Endothelial cell of umbilical vein (primary cell): ENCODE measurements around the gene NKD1. TPM values are rescaled to one million over a fixed set of nuclear protein-coding genes. Genes with fewer than 3 reads are reported as not detected.
A peak's percentile ranks its signal among the peaks of the same experiment; 100 is the strongest.

Source experiments
- BruUV-seq: library from RNA; stranded (reverse); fragments of 400-500 nt; replicated peaks from 2 replicates; lab custom pipeline; 2021; lab: Mats Ljungman, UMichigan
- CTCF ChIA-PET: fragments of 300-600, 350-600 bp; sonication (Branson Sonifier 250); formaldehyde crosslinking; loops from one replicate; lab custom pipeline; 2021; ENCODE audit warnings: antibody characterized with exemption, inconsistent platforms; lab: Charles Lee
- POLR2A ChIA-PET: fragments of 300-600, 350-600 bp; sonication (Branson Sonifier 250); formaldehyde crosslinking; loops from one replicate; lab custom pipeline; 2021; ENCODE audit warnings: antibody characterized with exemption, inconsistent platforms; lab: Charles Lee
- DNase-seq: peaks from one replicate; pipeline ENCODE4 v3.0.0-alpha.2; 2011; ENCODE audit warnings: low read depth, low spot score
- FAIRE-seq: peaks from 2 replicates; lab custom pipeline; 2011; peaks lifted over from hg19 to GRCh38; lab: Jason Lieb, UNC
- H2AFZ ChIP-seq: 2 replicates; pipeline ENCODE4 v1.6.0; 2012; ENCODE audit warnings: low read depth, low read length, control low read depth, inconsistent platforms
- H3K27ac ChIP-seq: 2 replicates; pipeline ENCODE4 v1.5.1; 2011; ENCODE audit warnings: low read depth, mild to moderate bottlenecking, control low read depth, low read length, moderate library complexity; ENCODE audit not compliant: insufficient read depth
- H3K27me3 ChIP-seq, 2 experiments: 2 replicates each; pipeline versions ENCODE4 v1.6.0 to v1.6.1; 2011; ENCODE audit warnings: low read length in 2 of 2, mixed read lengths in 1 of 2; ENCODE audit not compliant: control insufficient read depth in 2 of 2, insufficient read depth in 2 of 2
- H3K36me3 ChIP-seq, 2 experiments: 2 replicates in 1 of 2; 3 replicates in 1 of 2; pipeline ENCODE4 v1.5.1; 2011; ENCODE audit warnings: low read length in 2 of 2, mild to moderate bottlenecking in 1 of 2, moderate library complexity in 1 of 2; ENCODE audit not compliant: control insufficient read depth in 2 of 2, insufficient read depth in 2 of 2; ENCODE audit errors: extremely low read depth in 1 of 2
- H3K4me1 ChIP-seq: 3 replicates; pipeline ENCODE4 v1.5.1; 2011; ENCODE audit warnings: mild to moderate bottlenecking, low read length; ENCODE audit not compliant: control insufficient read depth, insufficient read depth; ENCODE audit errors: extremely low read depth
- H3K4me2 ChIP-seq: 2 replicates; pipeline ENCODE4 v1.6.1; 2011; ENCODE audit warnings: low read length, control low read depth, mixed read lengths; ENCODE audit not compliant: insufficient read depth
- H3K4me3 ChIP-seq, 3 experiments: fragments of 200-600 bp in 1 of 3; sonication (generic), shearing (Covaris generic) in 1 of 3; replicated peaks in 1 of 3; 2 replicates each; pipeline ENCODE4 v1.5.1; 2011 to 2016; ENCODE audit warnings: control low read depth in 3 of 3, low read length in 3 of 3, mild to moderate bottlenecking in 2 of 3, inconsistent platforms in 1 of 3, low read depth in 1 of 3, moderate library complexity in 1 of 3; ENCODE audit not compliant: insufficient read depth in 1 of 3
- H3K79me2 ChIP-seq: 2 replicates; pipeline ENCODE4 v1.6.0; 2012; ENCODE audit warnings: low read length, inconsistent platforms; ENCODE audit not compliant: control insufficient read depth, insufficient read depth
- H3K9ac ChIP-seq: replicated peaks from 2 replicates; pipeline ENCODE3; 2011; ENCODE audit warnings: low read length, control low read depth; ENCODE audit not compliant: insufficient read depth; ENCODE audit errors: extremely low read depth
- H3K9me1 ChIP-seq: replicated peaks from 3 replicates; pipeline ENCODE4 v1.6.0; 2011; ENCODE audit warnings: mild to moderate bottlenecking, low read length; ENCODE audit not compliant: control insufficient read depth, insufficient read depth; ENCODE audit errors: extremely low read depth
- H3K9me3 ChIP-seq: replicated peaks from 2 replicates; pipeline ENCODE4 v1.5.1; 2012; ENCODE audit warnings: low read length, inconsistent platforms; ENCODE audit not compliant: control insufficient read depth, insufficient read depth
- H4K20me1 ChIP-seq: replicated peaks from 2 replicates; pipeline ENCODE3; 2011; ENCODE audit warnings: mild to moderate bottlenecking, low read length; ENCODE audit not compliant: control insufficient read depth, insufficient read depth; ENCODE audit errors: extremely low read depth
- EZH2 ChIP-seq: IDR thresholded peaks from 2 replicates; pipeline ENCODE4 v1.6.1; 2012; ENCODE audit warnings: borderline replicate concordance, low read depth, mild to moderate bottlenecking, moderate library complexity, low read length, inconsistent platforms; ENCODE audit not compliant: severe bottlenecking
- FOS ChIP-seq: IDR thresholded peaks from 2 replicates; pipeline ENCODE4 v1.6.1; 2011; ENCODE audit warnings: mild to moderate bottlenecking, low read length, moderate library complexity, borderline replicate concordance; ENCODE audit not compliant: insufficient read depth
- GATA2 ChIP-seq: IDR thresholded peaks from 2 replicates; pipeline ENCODE4 v1.7.0; 2011; ENCODE audit warnings: low read depth, mild to moderate bottlenecking, moderate library complexity, mixed read lengths, low read length; ENCODE audit not compliant: insufficient read length, insufficient read depth
- JUN ChIP-seq: IDR thresholded peaks from 2 replicates; pipeline ENCODE4 v1.6.1; 2011; ENCODE audit warnings: borderline replicate concordance, low read depth; ENCODE audit not compliant: insufficient read length, insufficient read depth
- MYC ChIP-seq: IDR thresholded peaks from one replicate; pipeline ENCODE4 v1.6.1; 2011; ENCODE audit warnings: mild to moderate bottlenecking, low read depth, low read length
- POLR2A ChIP-seq: IDR thresholded peaks from 2 replicates; pipeline ENCODE4 v1.6.1; 2012; ENCODE audit warnings: low read depth, mild to moderate bottlenecking, control low read depth, low read length
- POLR2AphosphoS5 ChIP-seq: IDR thresholded peaks from 2 replicates; pipeline ENCODE4 v1.6.1; 2012; ENCODE audit warnings: low read depth, mild to moderate bottlenecking, control low read depth, low read length, moderate library complexity; ENCODE audit not compliant: insufficient read depth
- dilution Hi-C: fragments of 300-500 bp; cut with MboI; formaldehyde crosslinking; loops from one replicate; pipeline ENCODE4 v1.15.0; 2019; ENCODE audit warnings: low sequenced_read_pairs; ENCODE audit not compliant: extremely low pct_ligation_motif_present
- intact Hi-C: fragments of 100-400 bp; cut with micrococcal nuclease; formaldehyde crosslinking; loops from one replicate; pipeline ENCODE4 v1.10.0; 2022
- polyA plus RNA-seq, 4 experiments: library from polyadenylated mRNA; depleted of rRNA in 3 of 4; stranded (reverse) in 3 of 4; unstranded in 1 of 4; fragments of >200 nt; gene quantifications; 2 replicates each; pipeline versions ENCODE4 v1.2.1 to v1.2.3, GENCODE V29; 2011 to 2012; ENCODE audit warnings: missing spikeins in 1 of 4
- total RNA-seq: library from RNA; stranded (reverse); gene quantifications from 2 replicates; pipeline ENCODE4 v1.2.3, GENCODE V29; 2021
- TF ChIP-seq, protein P1 (sequence below): IDR thresholded peaks from 2 replicates; pipeline ENCODE4 v1.6.1; 2011; ENCODE audit not compliant: insufficient read depth, insufficient read length
- TF ChIP-seq, protein P2 (sequence below), 2 donors: IDR thresholded peaks; 1 replicate in 1 of 2; 2 replicates in 1 of 2; pipeline ENCODE4 v1.5.1; 2011; ENCODE audit warnings: low read length in 2 of 2, mild to moderate bottlenecking in 2 of 2, moderate library complexity in 2 of 2, control low read depth in 1 of 2, inconsistent platforms in 1 of 2, low read depth in 1 of 2; ENCODE audit not compliant: insufficient read depth in 1 of 2; ENCODE audit errors: extremely low read depth in 1 of 2

Gene NKD1
- total and polyA plus RNA-seq, 2 donors (not counting 3 experiments of a cell fraction or from before 2014, with no cell fraction given): not detected

DNA sequence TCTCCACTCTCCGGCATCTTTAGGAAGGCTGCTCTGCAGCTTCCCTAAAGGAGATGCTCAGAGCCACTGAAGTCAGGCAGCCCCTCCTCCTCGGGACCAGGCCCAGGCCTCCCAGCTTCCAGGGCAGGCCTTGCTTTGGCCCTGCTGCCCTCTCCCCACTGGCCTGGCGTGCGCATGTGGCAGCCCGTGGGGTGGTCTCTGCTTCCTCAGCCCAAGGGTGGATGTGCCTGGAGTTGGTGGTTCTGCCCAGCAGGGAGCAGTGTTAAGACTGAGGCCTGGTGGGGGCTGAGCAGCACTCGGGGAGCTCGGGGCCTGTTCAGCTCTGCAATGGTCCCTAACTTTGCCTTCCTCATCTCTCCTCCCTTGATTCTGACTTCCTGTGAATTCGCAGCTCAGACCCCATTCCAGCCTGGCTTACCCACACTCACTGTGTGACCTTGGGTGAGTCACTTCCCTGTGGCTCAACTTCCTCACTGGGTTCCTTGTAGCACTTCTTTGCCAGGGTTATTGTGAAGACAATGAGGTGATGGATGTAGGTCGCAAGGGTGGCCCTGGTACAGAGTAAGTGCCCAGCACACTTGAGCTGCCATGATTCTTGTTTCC is 63.2 kb downstream of the NKD1 start:
- no peaks in the 10 kb centered on the region for H3K27me3 ChIP-seq
- TF ChIP-seq FOS (peak; percentile 79), EZH2 (no peak), JUN (peak; percentile 76), MYC (no peak), POLR2A (no peak), POLR2AphosphoS5 (peak; percentile 57), GATA2 (no peak)
- TF ChIP-seq, protein P1, sequence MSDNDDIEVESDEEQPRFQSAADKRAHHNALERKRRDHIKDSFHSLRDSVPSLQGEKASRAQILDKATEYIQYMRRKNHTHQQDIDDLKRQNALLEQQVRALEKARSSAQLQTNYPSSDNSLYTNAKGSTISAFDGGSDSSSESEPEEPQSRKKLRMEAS: no peak
- TF ChIP-seq, protein P2, sequence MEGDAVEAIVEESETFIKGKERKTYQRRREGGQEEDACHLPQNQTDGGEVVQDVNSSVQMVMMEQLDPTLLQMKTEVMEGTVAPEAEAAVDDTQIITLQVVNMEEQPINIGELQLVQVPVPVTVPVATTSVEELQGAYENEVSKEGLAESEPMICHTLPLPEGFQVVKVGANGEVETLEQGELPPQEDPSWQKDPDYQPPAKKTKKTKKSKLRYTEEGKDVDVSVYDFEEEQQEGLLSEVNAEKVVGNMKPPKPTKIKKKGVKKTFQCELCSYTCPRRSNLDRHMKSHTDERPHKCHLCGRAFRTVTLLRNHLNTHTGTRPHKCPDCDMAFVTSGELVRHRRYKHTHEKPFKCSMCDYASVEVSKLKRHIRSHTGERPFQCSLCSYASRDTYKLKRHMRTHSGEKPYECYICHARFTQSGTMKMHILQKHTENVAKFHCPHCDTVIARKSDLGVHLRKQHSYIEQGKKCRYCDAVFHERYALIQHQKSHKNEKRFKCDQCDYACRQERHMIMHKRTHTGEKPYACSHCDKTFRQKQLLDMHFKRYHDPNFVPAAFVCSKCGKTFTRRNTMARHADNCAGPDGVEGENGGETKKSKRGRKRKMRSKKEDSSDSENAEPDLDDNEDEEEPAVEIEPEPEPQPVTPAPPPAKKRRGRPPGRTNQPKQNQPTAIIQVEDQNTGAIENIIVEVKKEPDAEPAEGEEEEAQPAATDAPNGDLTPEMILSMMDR (IDR thresholded peaks at IDR 0.05; ENCODE audit: extremely low read depth in 1 of 2, insufficient read depth in 1 of 2, low read depth in 1 of 2, low read length in 2 of 2): peak in 1 of 2 donors; percentile 27
- DNase-seq: peak; percentile 58
- no peaks in the 10 kb centered on the region for H3K79me2 ChIP-seq
- no TSS peak for BruUV-seq
- no peak overlapping the region for H3K27ac ChIP-seq
- peak overlapping the region; percentile 64 for H2AFZ ChIP-seq
- ChIA-PET CTCF (interaction anchor here (0.6 to 3.5 kb wide), 11 partner anchors 12 to 195 kb away, joined by 3 to 54 read pairs (median 4); no protein-coding TSS in a partner anchor), POLR2A (no interaction called here)
- H3K9me3 ChIP-seq: no peaks in the 10 kb centered on the region
- FAIRE-seq: peak; percentile 93
- peaks cover 12% of the 10 kb centered on the region for H3K4me1 ChIP-seq
- no peaks in the 10 kb centered on the region for H3K9me1 ChIP-seq
- no peaks in the 10 kb centered on the region for H3K36me3 ChIP-seq
- intact Hi-C loops (loop anchor here (1.0 to 5.0 kb wide), 2 partner anchors 56 to 195 kb away; no protein-coding TSS in a partner anchor), dilution Hi-C loops (no loop called here)
- H4K20me1 ChIP-seq: no peaks in the 10 kb centered on the region
- no peak overlapping the region for H3K4me2 ChIP-seq
- H3K4me3 ChIP-seq: no peak overlapping the region
- no peak overlapping the region for H3K9ac ChIP-seq
